ENCODE measurements around the gene IQGAP2.

The IQGAP2 gene

DNA sequence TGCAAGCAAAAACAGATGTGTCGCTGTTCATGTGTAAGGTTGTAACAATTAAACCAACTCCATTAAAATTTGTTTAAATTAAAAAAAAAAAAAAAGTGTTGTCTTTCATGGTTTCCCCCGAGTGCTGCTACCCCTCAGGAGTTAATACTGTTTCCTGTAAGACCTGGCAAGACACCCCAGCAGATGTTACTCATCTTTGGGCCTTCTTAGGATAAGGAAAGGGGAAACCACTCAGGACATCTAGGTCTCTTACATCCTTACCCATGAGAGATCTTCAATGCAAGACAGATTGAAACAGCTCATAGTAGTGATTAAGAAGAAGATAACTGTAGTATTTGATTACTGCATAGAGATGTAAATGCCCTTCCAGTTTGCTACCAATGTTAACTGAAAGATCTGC is 279.3 kb downstream of the IQGAP2 start:
- Histone ChIP-seq H3K9me3 (ENCODE audit: control insufficient read depth, insufficient read depth, low read depth, low read length) (no peaks in the 10 kb centered on the region), H3K36me3 (ENCODE audit: control insufficient read depth in 2 of 2, insufficient read depth in 1 of 2, low read length in 2 of 2) (no peaks in the 10 kb centered on the region), H3K4me3 (ENCODE audit: low read depth, low read length) (no peak overlapping the region), H3K27ac (ENCODE audit: extremely low read depth, low read depth, low read length) (no peak overlapping the region), H3K4me1 (ENCODE audit: control insufficient read depth, insufficient read depth, low read length) (no peaks in the 10 kb centered on the region)
- ChIA-PET CTCF (interaction anchor here (0.7 kb wide), 1 partner anchor 447 kb away, joined by 3 read pairs; no protein-coding TSS in a partner anchor), POLR2A (interaction anchor here (0.7 kb wide), 1 partner anchor 1170 kb away, joined by 3 read pairs; no protein-coding TSS in a partner anchor)
- no peak for TF ChIP-seq ZNF433 (tag by site-specific recombination; IDR thresholded peaks at IDR 0.05; ENCODE audit: low read depth)
- no peak for TF ChIP-seq PRDM6 (tag by site-specific recombination; IDR thresholded peaks at IDR 0.05)
- TF ChIP-seq ZNF23 (tag by site-specific recombination; IDR thresholded peaks at IDR 0.05; ENCODE audit: borderline replicate concordance), result no peak
- no peak for TF ChIP-seq ZNF658 (tag by site-specific recombination; IDR thresholded peaks at IDR 0.05)
- TF ChIP-seq ZNF16 (tag by site-specific recombination; IDR thresholded peaks at IDR 0.05; ENCODE audit: low read depth), result no peak
- no peak for TF ChIP-seq ZBTB20 (tag by site-specific recombination; IDR thresholded peaks at IDR 0.05)
- TF ChIP-seq FEZF1 (tag by site-specific recombination; IDR thresholded peaks at IDR 0.05), result no peak
- TF ChIP-seq, protein P1, sequence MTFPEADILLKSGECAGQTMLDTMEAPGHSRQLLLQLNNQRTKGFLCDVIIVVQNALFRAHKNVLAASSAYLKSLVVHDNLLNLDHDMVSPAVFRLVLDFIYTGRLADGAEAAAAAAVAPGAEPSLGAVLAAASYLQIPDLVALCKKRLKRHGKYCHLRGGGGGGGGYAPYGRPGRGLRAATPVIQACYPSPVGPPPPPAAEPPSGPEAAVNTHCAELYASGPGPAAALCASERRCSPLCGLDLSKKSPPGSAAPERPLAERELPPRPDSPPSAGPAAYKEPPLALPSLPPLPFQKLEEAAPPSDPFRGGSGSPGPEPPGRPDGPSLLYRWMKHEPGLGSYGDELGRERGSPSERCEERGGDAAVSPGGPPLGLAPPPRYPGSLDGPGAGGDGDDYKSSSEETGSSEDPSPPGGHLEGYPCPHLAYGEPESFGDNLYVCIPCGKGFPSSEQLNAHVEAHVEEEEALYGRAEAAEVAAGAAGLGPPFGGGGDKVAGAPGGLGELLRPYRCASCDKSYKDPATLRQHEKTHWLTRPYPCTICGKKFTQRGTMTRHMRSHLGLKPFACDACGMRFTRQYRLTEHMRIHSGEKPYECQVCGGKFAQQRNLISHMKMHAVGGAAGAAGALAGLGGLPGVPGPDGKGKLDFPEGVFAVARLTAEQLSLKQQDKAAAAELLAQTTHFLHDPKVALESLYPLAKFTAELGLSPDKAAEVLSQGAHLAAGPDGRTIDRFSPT (tag by site-specific recombination; IDR thresholded peaks at IDR 0.05), result no peak
- TF ChIP-seq ZNF76 (tag by site-specific recombination; IDR thresholded peaks at IDR 0.05; ENCODE audit: borderline replicate concordance, low read depth), result no peak
- TF ChIP-seq ZNF37A (tag by site-specific recombination; IDR thresholded peaks at IDR 0.05), result no peak
- no peak for TF ChIP-seq ZNF529 (tag by site-specific recombination; IDR thresholded peaks at IDR 0.05; ENCODE audit: insufficient replicate concordance)

DNA sequence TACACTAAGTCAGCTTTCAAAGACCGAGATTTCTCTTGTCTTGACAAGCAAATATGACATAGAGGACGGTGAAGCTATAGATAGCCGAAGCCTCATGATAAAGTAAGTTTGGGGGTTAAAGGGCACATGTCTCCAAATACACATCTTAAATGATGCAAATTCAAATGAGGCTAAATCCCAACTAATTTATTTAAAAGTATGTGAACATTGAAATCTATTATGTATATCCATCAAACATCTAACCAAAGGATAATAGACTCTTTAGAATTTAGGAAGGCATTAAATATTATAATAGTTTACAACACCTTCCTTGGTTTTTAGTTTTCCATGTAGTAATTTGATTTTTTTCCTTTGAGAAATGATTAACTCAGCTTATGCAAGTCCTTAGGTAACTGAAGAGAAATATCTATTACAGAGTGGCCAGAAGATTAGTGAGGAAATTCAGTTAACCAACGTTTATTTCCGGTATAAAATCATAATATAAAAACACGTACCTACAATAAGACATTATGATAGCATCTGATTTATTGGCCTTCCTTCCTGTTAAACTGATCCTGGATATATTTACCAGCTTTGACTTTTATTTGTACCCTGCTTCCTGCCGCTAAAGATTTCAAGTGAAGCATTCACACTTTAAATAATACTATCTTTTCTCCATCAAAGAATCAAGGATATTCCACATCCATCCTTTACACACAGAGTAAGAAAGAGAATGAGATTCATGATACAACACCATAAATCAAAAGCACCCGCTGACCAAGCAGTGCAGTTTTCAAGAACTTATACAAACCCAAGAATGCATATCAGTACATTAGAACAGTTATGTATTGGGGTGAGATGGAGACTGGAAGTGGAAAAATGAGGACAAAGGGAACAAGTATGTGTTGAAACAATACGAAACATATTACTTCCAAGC is 281.0 kb downstream of the IQGAP2 start:
- H3K4me1 ChIP-seq (ENCODE audit: control insufficient read depth, insufficient read depth, low read length), result no peaks in the 10 kb centered on the region
- H3K36me3 ChIP-seq (ENCODE audit: control insufficient read depth in 2 of 2, insufficient read depth in 1 of 2, low read length in 2 of 2), result no peaks in the 10 kb centered on the region
- CTCF ChIA-PET, result interaction anchor here (1.1 kb wide), 1 partner anchor 90 kb away, joined by 5 read pairs; no protein-coding TSS in a partner anchor
- no peak overlapping the region for H3K27ac ChIP-seq (ENCODE audit: extremely low read depth, low read depth, low read length)
- POLR2A ChIA-PET, result no interaction called here
- no peaks in the 10 kb centered on the region for H3K9me3 ChIP-seq (ENCODE audit: control insufficient read depth, insufficient read depth, low read depth, low read length)
- H3K4me3 ChIP-seq (ENCODE audit: low read depth, low read length), result no peak overlapping the region
- TF ChIP-seq ZNF544 (tag by site-specific recombination; IDR thresholded peaks at IDR 0.05) (no peak), ZNF513 (tag by site-specific recombination; IDR thresholded peaks at IDR 0.05) (no peak), ZNF626 (tag by site-specific recombination; IDR thresholded peaks at IDR 0.05) (no peak), ZNF692 (tag by site-specific recombination; IDR thresholded peaks at IDR 0.05) (no peak), HOXD13 (CRISPR knock-in tag; IDR thresholded peaks at IDR 0.05; ENCODE audit: borderline replicate concordance) (no peak), ZNF214 (tag by site-specific recombination; IDR thresholded peaks at IDR 0.05; ENCODE audit: borderline replicate concordance) (no peak), ZNF366 (tag by site-specific recombination; conservative IDR thresholded peaks at IDR 0.05) (no peak), ZNF48 (tag by site-specific recombination; IDR thresholded peaks at IDR 0.05) (no peak), SCRT2 (tag by site-specific recombination; IDR thresholded peaks at IDR 0.05) (no peak), ZNF2 (tag by site-specific recombination; IDR thresholded peaks at IDR 0.05) (no peak), ZBTB11 (tag by site-specific recombination; conservative IDR thresholded peaks at IDR 0.05; ENCODE audit: low read depth) (no peak), ZFHX2 (tag by site-specific recombination; conservative IDR thresholded peaks at IDR 0.05) (no peak), ZNF600 (tag by site-specific recombination; IDR thresholded peaks at IDR 0.05) (no peak)

Measured in HEK293 (cell line).